HL-60 (cell line): ENCODE data around the gene RSRP1.

Experiments used
- DNase-seq, 2 experiments: peaks; one replicate each; pipeline ENCODE4 v3.0.0-alpha.2; 2010 to 2020; ENCODE audit warnings: low read depth in 1 of 2, low spot score in 1 of 2
- H3K27ac ChIP-seq: fragments of 250-450 bp; sonication (Bioruptor Pico); replicated peaks from 2 replicates; pipeline ENCODE4 v1.5.1; 2020; ENCODE audit warnings: mild to moderate bottlenecking, moderate library complexity
- H3K27me3 ChIP-seq: fragments of 250-450 bp; sonication (Bioruptor Pico); 2 replicates; pipeline ENCODE4 v1.5.1; 2021; ENCODE audit warnings: mild to moderate bottlenecking, moderate library complexity; ENCODE audit not compliant: insufficient read depth, poor library complexity, severe bottlenecking
- H3K4me3 ChIP-seq: replicated peaks from 2 replicates; pipeline ENCODE4 v1.5.1; 2011; ENCODE audit warnings: mild to moderate bottlenecking, control low read depth, low read length; ENCODE audit not compliant: insufficient read depth
- CTCF ChIP-seq: IDR thresholded peaks from one replicate; pipeline ENCODE4 v1.5.1; 2011; ENCODE audit warnings: low read length, control low read depth, inconsistent platforms; ENCODE audit not compliant: insufficient read depth
- GABPA ChIP-seq: IDR thresholded peaks from 2 replicates; pipeline ENCODE4 v1.6.1; 2012; ENCODE audit warnings: low read depth
- POLR2AphosphoS5 ChIP-seq: IDR thresholded peaks from 2 replicates; pipeline ENCODE4 v1.6.1; 2012; ENCODE audit warnings: low read depth
- REST ChIP-seq: IDR thresholded peaks from 2 replicates; pipeline ENCODE4 v1.6.1; 2012; ENCODE audit warnings: low read depth; ENCODE audit not compliant: insufficient replicate concordance
- SPI1 ChIP-seq: IDR thresholded peaks from 2 replicates; pipeline ENCODE4 v1.6.1; 2012; ENCODE audit warnings: low read depth, mild to moderate bottlenecking, borderline replicate concordance

Gene RSRP1

GRCh38 chr1:25220666-25221065 is 26.6 kb downstream of the RSRP1 start:
- DNase-seq: no peak
- TF ChIP-seq CTCF (no peak), SPI1 (no peak), REST (no peak), POLR2AphosphoS5 (no peak), GABPA (no peak)
- Histone ChIP-seq H3K27ac (no peak overlapping the region), H3K27me3 (no peaks in the 10 kb centered on the region), H3K4me3 (no peak overlapping the region)

GRCh38 chr1:25219661-25220251 is 27.5 kb downstream of the RSRP1 start:
- TF ChIP-seq POLR2AphosphoS5: no peak
- TF ChIP-seq CTCF: no peak
- TF ChIP-seq SPI1: no peak
- no peak for TF ChIP-seq REST
- TF ChIP-seq GABPA: no peak
- no peak for DNase-seq
- Histone ChIP-seq H3K27ac (no peak overlapping the region), H3K4me3 (no peak overlapping the region), H3K27me3 (no peaks in the 10 kb centered on the region)

- TF ChIP-seq CTCF (no peak), REST (no peak), SPI1 (no peak), GABPA (no peak), POLR2AphosphoS5 (no peak)
- DNase-seq: no peak
- Histone ChIP-seq H3K4me3 (no peak overlapping the region), H3K27ac (peak overlapping the region; percentile 50), H3K27me3 (no peaks in the 10 kb centered on the region)
Measured at GRCh38 chr1:25217598-25218232, 29.5 kb downstream of the RSRP1 start.
